GM21528 (cell line): Measurements from ENCODE around the gene AMFR.

Source experiments
- ATAC-seq: cut with Tn5 transposase; IDR thresholded peaks from one replicate; pipeline ENCODE4 v1.9.1; 2021; ENCODE audit warnings: mild to moderate bottlenecking, moderate library complexity; ENCODE audit not compliant: unreplicated experiment, low FRiP score

The AMFR gene

DNA sequence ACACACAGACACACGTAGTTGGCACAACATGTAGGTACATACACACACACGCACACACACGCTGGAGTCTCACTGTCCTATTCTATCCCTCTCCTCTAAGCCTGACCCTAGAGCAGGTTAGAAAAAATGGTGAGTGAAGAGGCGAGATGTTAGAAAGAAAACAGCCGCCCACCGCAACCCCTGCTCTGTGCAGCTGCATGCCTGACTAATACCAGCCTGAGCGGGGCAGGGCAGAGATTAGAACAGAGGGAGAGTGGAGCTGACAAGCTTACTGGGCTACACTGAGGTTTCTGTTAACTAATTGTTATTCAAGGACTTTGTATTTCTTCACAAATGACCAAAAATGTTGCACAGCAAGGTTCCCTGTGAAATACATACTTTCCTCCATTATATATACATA, 59.8 kb downstream of the AMFR start:
- no peak for ATAC-seq

DNA sequence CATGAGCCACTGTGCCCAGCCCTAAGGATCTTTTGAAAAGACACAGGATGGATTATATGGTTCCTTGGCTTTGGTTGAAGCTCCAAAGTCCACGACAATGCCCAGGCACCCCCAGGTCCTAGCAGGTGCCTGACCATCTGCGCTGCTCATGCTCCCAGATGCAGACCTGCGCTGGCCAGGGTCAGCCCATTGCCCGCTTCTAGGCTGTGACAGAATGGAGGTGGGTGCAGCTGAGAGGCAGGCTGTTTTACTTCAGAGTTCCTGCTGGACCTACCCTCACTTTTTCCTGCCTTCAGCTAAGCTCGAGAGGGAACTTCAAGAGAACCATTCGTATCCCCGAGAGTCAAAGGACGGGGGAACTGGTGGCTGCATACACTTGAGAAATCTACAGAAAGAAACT, 60.5 kb downstream of the AMFR start:
- ATAC-seq = no peak

DNA sequence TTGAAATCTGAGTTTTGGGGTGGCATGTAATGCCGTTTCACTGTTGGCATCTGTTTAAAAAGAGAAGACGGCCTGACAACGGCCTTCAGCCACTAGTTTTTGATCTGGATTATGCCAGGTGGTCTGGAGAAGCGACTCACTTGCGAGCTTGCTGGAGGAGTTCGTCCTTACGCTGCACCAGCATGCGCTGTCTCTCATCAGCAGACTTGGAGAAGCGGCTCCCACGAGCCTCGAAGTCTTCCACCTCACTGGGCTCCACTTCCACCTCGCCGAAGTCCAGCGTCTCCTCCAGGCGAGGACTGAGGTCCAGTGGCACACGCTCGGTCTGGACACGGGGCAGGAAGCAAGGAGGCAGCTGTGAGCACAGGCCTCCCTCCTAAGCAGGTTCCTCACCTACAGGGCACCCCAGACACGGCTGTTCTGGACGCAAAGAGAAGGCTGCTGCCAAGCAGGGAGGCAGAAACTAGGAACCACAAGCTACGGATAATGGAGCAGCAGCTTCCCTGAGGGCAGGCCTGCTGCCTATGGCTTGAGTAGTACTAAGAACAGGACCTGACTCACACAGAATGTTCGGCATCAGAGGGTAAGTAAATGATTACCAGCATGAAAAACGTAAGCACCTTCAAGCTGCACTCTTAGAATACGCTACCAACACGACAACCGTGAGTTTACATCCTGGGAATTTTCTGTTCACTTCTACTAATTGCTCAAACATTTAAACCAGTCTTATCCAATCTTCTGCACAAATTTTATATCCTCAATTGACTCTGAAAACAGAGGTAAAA, 61.4 kb downstream of the AMFR start:
- no peak for ATAC-seq

DNA sequence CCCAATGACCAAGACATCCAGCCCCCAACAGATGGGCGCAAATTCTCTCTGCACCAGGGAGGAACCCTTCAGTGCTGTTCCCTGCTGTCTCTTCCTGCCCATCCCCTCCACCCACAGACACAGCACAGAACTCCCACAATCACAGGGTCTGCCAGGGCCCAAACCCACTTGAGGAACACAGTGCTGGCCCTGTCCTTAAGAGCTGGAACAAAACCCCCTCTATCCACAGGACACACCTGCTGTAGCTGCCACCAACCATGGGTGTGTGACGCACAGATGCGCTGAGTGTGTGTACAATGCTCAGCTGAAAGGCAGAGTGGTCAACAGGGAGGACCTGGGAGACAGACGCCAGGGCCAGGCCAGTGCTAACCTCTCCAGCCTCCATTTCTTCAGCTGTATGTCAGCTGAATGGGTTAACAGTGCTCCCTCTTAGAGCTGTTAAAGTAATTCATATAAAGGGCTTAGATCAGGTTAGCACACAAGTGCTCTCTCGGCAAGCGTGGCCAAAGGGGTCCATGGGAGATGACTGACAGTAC, 62.1 kb downstream of the AMFR start:
- ATAC-seq = no peak

DNA sequence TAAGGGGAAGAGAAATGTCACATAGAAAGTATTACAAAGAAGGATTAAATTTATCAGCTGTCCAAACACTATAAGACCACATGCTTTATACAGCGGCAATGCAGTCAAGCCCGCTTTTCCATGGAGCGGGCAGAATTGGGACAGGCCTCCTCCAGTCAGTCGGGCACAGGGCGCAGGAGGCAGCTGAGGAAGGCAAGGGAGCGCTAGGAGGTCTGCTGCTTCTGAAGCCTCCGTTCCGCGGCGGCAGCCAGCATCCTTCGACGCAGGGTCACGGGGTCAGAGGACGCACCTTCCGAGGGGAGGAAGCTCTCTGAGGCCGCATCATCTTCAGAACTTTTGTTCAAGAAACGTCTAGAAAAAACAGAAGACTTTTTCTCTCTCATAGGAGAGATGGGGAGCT, 62.6 kb downstream of the AMFR start:
- no peak for ATAC-seq

DNA sequence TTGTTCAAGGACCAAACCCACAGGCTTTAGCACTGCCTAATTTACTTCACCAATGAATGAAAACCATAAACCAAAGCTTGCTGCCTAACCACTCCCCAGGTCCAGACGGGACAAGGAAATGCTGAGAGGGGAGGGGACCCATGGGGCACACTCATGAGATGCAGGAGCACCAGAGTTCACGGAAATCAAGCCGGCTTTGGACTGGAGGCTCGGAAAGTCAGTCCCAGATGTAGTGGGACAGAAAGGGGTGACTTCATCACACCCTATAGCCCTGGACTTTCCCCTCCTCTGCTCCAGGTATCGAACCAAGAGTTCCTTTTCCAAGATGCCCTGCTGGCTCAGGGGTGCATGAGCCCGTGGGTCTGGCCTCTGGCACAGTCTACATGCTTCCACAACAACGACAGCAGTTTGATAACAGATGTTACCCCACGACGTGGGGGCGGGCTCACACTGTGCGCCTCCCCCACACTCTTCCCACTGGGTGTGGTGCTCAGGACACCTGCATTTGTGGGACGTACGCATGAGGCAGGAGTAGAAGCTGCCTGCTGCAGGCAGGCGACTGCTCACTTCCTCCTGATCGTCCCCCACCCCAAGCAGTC, 63.2 kb downstream of the AMFR start:
- no peak for ATAC-seq

DNA sequence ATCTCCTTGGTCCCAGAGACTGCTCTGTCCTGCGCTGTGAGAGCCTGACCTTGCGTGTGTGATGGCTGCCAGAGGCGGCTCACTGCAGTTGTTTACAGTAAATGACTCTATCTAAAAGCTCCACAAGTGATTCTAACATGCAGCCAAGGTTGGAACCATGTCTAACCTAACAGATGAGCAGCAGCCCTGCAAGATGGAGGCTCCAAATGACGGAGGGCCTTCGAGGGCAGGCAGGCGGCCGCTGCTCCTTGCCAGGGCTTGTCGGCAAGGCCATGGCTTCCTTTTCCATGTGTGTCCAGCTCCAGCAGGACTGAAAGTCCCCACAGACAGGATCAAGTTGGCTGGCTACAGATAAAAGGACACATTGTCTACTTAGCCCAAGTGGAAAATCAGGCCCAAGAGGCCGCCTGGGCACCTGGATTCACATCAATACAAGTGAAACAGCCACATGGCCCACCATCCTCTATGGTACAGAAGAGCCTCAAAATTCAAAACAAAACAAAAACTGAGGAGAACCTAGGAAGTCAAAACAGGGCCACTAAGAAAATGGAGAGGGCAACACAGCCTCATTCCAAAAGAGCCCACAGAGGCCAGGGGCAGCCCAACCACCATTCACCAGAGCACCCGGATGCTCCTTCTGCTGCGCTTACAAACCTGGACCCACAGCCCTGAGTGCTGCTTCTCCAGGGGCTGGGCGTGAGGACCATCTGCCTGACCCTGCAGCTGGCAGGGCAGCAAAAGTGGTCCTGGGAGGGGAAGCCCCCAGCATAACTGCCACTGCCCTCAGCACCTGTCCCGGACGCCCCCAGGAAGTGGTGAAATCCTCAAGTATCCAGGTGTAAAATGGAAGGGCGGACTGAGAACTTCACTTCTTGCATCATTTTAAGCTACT, 65.0 kb downstream of the AMFR start:
- ATAC-seq = no peak

DNA sequence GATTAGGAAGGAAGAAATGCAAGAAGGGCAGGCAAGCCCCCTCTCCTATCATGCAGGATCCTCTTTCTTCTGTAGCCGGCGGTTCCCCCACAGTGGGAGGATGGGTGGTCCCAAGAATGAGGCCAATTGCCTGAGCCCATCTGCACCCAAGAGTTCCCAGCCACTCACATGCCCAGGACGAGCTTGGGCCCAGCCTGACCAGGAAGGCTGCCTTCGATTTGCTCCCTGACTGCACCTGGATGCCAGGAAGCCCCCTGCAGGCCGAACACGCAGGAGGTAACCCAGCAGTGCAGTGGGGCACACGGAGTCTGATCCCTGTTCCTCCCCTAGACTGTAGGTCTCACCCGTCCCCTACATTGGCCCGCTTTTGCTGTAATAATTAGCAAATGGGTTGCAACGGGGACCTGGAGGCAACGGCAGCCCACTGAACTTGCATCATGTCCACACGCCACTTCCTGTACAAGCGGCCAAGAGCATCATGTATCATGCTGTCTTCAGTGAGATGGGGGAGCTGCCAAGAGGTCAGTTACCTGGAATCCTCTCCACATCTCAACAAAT, 67.5 kb downstream of the AMFR start:
- ATAC-seq = no peak

DNA sequence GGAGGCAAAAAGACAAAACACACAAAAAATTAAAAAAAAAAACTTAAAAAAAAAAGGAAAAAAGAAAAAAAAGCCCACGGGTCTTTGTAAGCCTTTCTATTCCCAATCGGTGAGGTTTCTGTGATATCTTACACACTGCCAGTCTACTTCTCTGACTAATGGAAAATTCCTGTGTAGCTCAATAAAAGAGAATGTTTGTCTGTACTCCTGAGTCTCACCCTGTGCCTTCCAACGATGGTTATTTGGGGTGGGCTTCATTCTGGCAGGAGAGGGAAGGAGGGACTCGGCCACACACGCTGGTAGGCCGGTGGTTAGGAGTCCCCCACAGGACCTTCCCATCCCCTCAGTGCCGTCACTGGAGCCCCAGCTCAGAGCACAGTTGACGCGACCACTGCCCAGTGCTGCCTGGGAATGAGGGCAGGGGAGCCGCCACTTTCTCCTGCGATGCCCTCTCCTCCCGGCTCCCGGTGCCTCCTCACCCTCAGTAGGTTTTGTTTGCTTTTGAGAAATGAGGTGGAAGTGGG, 68.0 kb downstream of the AMFR start:
- no peak for ATAC-seq

DNA sequence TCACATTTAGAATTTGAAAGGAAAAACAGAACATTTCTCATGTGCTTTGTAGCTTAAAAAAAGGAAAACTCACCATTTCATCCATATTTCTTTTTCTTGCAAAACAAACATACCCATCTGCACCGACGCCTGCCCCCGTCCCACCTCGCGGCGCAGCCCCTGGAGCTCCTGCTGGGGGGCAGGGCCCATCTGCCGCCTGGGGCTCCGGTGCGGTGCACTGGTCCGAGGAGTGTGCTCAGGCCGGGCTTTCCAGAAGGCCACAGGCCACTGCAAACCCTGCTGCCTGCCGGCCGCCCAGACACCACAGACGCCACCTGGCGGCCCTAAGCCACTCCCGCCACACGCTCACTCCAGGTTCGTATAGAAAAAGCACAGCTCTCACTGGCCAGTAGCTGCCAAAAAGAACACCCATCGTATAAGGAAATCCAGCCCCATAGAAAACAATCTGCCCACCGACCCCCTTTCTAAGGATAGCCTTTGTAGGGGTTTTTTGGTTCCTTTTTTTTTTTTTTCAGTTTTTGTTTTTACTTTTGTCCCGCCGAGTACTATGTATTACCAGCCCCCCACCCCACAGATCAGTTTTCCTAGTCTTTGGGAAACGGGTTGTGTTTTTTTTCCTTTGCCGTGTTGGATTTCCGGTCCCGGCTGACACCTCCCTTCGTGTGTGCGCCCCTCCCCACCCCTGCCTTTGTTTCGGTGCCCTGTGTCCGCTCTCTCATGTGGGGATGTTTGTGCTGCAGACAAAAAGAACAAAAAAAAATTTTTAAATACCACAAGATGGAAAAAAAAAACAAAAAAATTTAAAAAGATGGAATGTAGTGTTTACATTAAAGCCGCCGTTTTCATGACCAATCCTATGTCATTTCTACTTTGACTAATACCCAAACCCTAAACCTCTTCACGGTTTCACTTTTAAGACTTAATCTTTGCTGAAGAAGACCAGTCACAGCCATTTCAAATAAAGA, 68.8 kb downstream of the AMFR start:
- ATAC-seq = peak; percentile 87

DNA sequence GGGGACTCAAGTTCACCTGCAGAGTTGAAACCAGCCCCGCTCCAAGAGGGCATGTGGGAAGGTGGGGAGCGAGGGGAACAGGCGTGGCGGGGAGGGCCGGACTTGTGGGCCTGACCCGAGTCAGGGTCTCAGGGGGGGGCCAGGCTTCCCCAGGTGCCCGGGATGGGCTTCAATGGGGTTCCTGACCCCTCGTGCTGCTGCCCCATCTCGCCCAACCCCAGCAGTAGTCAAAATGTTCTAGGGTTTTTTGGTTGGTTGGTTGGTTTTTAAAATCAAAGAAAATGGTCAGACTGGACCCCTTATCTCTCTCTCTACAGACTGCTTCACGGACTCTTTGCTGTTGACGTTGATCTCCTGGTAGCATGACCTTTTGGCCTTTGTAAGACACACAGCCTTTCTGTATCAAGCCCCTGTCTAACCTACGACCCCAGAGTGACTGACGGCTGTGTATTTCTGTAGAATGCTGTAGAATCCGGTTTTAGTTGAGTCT, 69.5 kb downstream of the AMFR start:
- no peak for ATAC-seq

DNA sequence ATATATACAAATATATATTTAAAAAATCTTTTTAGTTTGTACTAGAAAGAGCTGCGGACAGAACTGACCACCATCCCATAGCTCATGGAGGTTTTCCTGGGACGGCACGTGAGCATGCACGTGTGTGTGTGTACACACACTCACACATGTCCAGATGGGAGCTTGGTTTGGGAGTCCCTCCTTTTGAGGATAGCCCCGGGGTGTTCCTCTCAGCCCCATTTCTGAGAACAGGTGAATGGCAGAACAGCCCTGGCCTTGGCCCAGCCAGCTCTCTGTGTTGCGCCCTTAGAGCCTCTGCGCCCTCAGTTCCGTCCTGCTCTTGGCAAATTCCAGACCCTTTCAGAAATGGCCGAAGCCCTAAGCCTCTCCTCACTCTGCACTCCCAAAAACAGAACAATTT, 70.1 kb downstream of the AMFR start:
- ATAC-seq = no peak

DNA sequence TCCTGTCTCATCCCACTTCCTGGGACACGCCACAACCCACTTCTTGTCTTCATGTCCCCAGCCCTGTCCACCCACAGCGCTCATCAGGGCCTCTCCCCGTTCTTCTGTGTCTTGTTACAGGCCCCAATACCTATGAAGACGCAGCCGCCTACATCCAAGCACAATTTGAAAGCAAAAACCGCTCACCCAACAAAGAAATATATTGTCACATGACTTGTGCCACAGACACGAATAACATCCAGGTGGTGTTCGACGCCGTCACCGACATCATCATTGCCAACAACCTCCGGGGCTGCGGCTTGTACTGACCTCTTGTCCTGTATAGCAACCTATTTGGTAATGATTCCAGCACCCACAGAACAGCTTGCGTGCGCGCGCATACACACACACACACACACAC, 70.6 kb downstream of the AMFR start:
- no peak for ATAC-seq

DNA sequence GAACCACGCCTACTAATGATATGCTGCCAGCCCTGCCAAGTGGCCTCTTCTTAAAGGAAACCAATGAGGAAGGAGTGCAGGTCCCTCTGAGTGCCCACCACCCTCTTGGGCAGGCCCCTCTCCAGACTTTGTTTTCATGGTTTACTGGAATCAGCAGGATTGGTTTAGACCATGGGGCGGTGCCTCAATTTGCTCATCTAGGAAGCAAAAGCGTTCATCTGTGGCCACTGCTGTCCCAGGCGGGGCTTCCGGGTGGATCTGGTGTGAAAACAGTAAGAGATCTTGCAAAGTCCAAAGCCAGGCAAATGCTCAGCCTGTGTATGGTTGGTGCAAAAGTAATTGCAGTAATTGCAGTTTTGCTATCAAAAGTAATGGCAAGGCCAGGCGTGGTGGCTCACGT, 71.3 kb downstream of the AMFR start:
- ATAC-seq = no peak

DNA sequence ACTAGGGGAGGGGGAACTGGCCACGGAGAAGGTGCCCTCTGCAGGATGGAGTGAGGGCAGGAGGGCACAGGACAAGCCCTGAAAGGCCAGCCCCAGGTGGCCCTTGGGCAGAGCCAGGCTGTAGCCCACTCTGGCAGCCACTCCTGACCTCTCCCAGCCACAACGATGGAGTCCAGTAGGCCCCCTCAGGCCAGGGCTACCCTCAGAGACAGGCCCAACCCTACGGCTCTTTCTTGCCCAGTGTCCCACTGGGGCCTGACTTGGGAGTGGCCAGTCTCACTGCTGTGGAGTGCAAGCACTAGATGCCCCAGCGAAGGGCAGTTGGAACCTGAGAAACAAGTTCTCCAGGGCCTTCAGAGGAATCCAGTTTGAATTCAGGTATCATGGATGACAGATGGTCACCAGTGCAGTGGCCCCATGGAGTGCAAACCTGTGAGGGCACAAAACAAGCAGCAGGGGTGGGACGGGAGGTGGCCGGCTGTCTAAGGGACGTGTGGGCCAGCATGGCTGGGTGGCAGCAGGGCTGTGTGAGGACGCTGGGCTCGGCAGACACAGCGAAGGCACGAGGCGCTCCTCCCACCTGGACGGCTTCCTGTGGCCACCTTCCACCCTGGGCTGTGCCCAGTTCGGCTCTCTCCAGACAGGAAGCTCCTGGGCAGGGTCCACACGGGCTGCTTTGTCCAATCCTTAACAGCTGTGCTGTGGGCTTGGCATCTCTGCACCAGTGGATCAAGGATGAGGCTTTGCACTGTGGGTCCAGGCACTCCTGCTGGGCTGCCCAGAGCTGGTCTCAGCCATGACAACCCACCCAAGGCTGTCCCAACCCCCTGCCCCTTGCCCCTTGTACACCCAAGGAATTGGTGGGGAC, 72.1 kb downstream of the AMFR start:
- no peak for ATAC-seq

DNA sequence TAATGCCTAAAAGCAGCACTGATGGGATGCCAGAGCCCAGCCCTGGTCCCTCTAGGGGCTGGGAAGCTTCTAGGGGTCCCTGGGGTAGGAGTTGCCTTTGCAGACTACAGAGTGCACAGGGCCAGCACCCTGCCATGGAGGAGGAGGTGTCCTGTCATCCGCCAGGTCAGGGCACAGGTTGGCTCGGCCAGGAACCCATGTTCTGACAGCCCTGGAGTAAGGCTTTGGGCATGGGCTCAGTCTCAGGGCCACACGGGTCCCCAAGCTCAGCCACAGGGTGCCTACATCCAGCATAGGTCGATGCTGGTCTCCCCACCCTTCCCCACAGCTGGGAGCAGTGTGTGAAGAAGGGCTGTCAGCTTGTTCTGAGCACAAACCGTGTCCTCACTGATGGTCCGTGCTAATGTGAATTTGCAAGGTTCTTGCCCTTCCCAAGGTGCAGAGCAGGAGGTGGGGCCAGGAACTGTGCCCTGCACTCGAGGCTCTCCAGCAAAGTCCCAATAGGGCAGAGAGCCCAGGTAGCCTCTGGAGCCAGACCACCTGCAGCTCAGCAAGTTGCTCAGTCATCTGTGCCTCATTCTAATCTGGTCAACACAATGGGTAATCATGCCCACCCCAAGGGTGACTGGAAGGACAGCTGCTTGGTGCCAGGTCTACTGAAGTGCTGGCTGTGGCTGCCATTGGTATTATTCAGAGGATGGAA, 72.8 kb downstream of the AMFR start:
- ATAC-seq = no peak

DNA sequence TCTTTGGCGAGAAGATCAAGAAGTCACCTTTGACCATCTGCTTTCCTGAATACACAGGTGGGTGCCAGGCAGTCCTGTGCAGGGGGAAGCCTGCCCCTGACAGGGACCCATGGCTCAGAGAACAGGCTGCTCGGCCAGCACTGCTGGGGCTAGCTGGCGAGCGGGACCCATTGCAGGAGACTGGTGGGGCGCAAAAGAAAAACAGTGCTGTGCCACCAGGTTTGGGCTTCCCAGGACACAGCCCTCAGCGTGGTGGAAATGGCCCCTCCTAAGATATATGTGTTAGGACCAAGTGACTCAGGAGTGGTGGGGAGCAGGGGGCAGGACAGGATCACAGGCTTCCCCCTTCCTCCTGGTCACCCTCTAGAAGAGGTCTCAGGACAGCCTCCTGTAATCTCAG, 73.9 kb downstream of the AMFR start:
- no peak for ATAC-seq
